Limb (tissue), 2 donors: Measurements from ENCODE around the gene ZFPM1.
"Not testable (repeated sequence)": the region's sequence is repeated elsewhere in the genome, so short reads cannot be mapped to it uniquely, and the experiment has no call there.

ENCODE experiments used
- DNase-seq, 2 donors: peaks; one replicate each; pipeline ENCODE4 v3.0.0-alpha.2; 2016; ENCODE audit errors: extremely low spot score in 2 of 2

ZFPM1 gene

GRCh38 chr16:88511906-88512305 lies 58.8 kb downstream of the ZFPM1 start:
- no peak for DNase-seq

DNA sequence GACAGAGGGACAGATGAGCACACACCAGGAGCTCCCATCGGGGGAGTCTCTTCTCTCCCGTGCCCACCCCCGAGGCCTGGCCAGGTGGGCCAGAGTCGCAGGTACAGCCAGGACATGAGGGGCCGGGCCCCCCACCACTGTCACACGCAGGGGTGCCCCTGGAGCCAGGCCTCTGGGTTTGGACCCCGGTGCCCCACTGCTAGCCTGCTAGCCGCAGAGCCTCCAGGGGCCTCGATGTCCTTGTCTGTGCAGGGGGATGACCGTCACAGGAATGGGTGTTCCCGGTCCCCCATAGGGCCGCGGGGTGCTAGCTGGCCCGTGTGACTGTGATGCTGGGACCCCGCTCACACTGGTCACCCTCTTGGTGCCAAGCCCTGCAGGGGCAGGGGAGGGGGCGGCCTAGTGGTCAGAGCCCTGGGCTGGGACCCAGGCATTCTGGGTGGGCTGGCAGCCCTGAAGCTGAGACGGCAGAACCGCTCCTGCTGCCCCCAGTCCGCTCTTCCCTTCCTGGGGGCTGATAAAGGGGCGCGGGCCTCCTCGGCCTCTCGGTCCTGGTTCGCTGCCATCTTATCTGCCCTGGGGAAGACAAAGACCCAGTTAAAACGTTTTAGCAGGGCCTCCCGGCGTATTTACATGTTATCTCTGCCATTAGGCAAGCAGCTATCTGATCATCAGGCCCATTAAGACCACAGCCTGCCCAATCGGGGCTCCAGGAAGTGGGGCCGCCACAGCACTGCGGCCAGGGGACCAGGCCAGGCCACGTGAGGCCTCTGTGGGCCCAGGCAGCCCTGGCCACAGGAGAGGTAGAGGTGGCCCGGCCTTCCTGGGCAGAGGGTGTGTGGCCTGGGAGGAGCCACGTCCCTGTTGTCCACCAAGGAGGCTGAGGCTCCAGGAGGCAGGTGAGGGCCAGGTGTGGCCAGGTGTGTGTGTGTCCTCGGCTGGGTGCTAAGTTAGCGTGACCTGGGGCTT lies 59.9 kb downstream of the ZFPM1 start:
- no peak for DNase-seq

GRCh38 chr16:88514070-88514469 lies 61.0 kb downstream of the ZFPM1 start:
- no peak for DNase-seq

- no peak for DNase-seq
Observed at GRCh38 chr16:88514526-88515232, 61.6 kb downstream of the ZFPM1 start.

DNA sequence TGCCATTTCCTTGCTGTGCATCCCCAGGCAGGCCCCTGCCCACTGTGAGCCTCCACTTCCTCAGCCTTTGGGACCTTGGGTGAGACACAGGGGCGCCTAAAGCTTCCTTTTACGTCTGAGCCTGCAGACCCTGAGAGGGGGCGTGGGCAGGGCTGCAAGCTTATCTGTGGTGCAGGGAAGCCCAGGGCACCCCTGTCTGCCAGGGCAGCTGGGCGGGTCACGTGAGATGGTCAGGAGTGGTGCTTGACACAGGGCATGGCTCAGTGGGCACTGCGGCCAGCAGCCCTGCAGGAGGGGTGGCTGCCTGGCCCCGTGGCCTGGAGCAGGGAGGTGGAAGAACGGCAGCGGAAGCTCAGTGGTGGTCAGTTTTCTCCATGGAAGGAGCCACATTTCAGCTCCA lies 62.3 kb downstream of the ZFPM1 start:
- no peak for DNase-seq

DNA sequence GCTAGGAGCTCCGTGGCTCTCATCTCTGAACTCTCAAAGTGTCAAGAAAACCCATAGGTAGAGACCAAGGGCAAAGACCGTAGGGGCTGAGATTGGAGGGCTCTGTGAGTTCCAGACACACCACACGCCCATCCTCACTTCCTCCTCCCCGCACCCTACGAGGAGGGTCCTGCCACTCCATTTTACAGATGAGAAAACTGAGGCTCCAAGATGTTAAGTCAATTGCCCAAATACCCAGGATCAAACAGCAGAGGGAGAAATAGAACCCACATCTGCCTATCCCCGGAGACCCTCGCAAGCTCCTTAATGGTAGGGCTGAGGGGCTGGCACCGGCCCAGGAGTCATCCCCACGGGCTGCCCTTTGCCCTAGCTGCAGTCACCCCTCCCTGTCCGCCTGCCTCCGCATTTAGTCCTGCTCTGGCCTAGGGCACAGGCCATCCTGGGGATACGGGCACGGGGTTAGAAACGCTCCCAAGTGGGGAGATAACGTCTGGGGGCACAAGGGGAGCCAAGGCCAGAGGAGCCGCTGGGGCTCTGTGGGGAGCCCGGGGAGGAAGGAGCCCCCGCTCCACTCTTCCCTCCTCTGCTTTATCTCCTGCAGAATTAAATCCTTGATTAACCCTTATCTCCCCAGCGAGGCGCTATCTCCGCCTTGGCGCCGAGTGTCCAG lies 63.0 kb downstream of the ZFPM1 start:
- no peak for DNase-seq

DNA sequence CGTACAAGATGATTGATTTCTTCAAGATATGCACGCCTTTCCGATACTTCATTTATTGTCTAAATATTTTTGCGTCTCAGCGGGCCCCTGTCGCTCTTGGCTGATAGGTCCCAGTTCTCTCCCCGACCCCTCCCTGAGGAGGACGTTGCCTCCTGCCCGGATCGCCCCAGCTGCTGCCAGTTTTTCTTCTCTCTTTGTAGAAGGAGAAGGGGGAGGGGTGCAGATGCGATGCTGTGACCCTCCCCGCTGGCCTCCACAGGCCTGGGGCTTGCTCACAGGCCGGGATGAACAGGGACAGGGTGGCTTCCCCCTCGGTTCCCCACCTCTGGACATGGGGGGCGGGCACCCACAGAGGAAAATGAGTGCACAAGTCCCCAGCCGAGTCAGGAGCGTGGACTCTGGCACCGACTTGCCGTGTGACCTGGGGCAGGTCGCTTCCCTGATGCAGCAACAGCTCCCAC lies 63.6 kb downstream of the ZFPM1 start:
- DNase-seq, result no peak

DNA sequence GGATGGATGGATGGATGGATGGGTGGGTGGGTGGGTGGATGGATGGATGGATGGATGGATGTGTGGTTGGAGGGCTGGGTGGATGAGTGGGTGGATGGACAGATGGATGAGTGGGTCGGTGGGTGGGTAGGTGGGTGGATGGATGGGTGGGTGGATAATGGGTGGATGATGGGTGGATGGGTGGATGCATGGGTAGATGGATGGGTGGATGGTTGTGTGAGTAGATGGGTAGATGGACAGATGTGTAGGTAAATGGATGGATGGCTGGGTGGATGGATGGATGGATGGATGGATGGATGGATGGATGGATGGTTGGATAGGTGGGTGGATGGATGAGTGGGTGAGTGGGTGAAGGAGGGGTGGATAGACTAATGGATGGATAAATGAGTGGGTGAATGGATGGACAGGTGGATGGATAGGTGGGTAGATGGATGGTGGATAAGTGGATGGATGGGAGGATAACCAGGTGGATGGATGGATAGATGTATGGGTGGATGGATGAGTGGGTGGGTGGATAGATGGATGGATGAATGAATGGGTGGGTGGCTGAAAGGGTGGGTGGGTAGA lies 64.2 kb downstream of the ZFPM1 start:
- DNase-seq, result not testable (repeated sequence)

DNA sequence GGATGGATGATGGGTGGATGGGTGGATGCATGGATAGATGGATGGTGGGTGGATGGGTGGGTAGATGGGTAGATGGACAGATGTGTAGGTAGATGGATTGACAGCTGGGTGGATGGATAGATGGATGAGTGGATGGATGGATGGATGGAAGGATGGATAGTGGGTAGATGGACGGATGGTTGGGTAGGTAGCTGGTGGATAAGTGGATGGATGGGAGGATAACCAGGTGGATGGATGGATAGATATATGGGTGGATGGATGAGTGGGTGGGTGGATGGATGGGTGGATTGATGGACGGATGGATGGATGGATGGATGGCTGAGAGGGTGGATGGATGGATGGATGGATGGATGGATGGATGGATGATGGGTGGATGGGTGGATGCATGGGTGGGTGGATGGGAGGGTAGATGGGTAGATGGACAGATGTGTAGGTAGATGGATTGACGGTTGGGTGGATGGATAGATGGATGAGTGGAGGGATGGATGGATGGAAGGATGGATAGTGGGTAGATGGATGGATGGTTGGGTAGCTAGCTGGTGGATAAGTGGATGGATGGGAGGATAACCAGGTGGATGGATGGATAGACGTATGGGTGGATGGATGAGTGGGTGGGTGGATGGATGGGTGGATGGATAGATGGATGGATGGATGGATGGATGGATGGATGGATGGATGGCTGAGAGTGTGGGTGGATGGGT lies 65.5 kb downstream of the ZFPM1 start:
- not testable (repeated sequence) for DNase-seq

- no peak for DNase-seq
Observed at GRCh38 chr16:88519240-88519639, 66.2 kb downstream of the ZFPM1 start.

DNA sequence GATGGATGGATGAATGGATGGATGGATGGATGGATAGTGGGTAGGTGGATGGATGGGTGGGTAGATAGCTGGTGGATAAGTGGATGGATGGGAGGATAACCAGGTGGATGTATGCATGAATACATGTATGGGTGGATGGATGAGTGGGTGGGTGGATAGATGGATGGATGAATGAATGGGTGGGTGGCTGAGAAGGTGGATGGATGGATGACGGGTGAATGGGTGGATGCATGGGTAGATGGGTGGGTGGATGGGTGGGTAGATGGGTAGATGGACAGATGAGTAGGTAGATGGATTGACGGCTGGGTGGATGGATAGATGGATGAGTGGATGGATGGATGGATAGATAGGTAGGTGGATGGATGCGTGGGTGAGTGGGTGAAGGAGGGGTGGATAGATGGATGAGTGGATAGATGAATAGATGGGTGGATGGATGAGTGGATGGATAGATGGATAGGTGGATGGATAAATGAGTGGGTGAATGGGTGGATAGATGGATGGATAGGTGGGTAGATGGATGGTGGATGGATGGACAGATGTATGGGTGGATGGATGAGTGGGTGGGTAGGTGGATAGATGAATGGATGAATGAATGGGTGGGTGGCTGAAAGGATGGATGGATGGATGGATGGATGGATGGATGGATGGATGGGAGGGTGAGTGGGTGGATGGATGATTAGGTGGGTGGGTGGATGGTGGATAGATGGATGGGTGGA lies 67.0 kb downstream of the ZFPM1 start:
- no peak for DNase-seq

GRCh38 chr16:88521674-88522073 lies 68.6 kb downstream of the ZFPM1 start:
- no peak for DNase-seq

DNA sequence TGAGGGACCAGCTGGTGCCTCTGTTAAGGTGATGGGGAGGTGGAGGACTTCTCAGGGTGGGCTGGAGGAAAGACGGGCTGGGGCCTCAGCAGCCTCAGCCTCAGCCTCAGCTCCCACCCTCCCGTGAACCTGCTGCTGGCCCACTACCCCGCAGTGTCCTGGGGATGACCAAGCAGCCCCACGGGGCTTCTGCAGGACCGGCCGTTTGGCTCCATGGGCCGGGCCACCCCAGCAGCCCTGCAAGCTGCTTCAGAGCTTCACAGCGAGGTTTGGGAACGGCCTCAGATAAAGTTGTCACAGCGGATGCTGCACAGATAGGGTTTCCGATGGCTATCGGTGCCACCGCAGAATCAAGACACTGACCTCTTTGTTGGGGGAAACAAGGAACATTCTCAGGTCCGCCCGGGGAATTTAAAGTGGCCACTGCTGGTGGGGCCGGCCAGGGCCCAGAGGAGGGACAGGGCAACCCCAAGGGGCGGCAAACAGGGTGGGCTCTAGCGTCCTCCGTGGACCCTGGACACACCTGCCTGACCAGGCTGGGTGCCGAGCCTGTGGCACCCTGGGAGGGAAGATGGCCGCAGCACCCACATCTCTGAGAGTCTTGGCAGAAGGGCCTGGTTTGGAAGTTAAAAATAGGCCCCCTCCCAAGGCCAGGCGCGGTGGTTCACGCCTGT lies 69.3 kb downstream of the ZFPM1 start:
- no peak for DNase-seq

DNA sequence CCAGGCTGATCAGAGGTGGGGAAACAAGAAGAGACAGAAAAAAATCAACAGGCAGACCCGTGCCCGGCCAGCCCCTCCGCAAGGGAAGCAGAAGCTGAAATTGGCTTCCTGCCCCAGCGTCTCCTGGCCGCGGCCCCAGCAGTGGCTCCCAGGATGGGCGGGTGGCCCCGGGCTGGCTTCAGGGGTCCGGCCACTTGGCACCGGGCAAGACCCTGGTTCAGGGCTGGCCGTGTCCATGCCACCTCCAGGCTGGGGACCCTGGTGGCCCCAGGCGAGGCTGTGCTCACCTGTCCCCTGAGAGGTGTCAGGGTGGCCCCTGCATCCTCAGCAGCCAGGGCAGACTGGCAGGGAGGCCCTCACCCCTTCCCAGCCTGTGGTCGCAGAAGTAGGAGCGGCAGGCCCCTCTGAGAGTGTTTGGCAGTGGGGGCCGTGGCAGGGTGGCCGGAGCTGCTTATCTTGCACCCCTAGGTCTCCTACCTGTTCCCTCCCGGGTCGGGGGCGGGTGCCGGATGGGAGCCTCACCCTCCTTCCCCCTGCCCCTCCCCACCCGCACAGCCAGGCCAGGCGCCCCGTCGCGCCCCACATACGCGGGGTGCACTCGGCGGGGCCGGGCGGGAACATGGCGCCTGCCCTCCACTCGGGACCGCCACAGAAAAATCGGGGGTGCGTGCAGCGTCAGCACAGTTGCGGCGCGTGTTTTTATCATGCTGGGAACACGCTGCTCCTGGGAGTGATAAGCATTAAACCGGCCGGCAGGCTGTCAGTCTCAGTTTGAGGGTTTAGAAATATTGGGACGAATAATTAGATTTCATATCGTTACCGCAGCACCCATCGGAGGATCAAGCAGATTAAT lies 70.5 kb downstream of the ZFPM1 start:
- DNase-seq, result no peak

- no peak for DNase-seq
Observed at GRCh38 chr16:88524274-88524972, 71.3 kb downstream of the ZFPM1 start.

DNA sequence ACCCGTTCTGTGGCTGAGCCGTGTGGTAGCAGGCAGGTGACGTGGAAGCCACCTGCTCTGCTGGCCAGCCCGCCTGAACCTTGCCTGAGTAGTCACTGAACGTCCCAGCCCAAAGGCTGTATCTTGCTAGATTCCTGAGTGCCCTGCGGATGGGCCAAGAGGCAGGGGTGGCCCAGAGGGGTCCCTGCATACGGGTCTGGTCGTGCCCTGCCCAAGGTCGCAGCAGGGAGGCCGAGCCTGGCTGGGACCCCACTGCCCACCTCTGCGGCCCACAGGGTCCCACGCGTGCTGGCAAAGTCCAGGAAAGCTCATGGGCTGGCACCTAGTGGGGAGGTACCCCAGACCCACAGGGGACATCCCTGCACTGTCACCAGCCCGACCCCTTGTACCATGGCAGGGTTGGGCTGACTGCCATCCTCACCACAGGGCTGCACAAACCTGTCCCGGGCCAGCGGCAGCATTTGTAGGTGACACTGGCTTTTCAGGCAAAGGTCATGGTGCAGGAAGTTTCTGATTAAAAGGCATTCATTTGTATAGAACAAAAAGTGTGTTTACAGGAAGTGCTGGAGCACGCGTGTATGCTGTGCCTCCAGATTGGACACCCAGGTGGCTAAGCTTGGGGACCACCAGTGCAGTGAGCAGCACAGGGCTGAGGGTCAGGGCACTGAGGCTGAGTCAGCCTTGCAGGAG lies 72.0 kb downstream of the ZFPM1 start:
- DNase-seq, result no peak

GRCh38 chr16:88525663-88525990 lies 72.5 kb downstream of the ZFPM1 start:
- DNase-seq, result no peak
